Stimulated activated CD8-positive, alpha-beta memory T cell treated with anti-CD3 and anti-CD28 coated beads, Interleukin-12 subunit alpha, Interleukin-12 subunit beta, amount 100 ng/mL, for 24 hours (primary cell): Measurements from ENCODE around the gene RCBTB1.
"Not testable (repeated sequence)": the region's sequence is repeated elsewhere in the genome, so short reads cannot be mapped to it uniquely, and the experiment has no call there.

Experiments used
- DNase-seq: peaks from one replicate; pipeline ENCODE4 v3.0.0-alpha.2; 2020; ENCODE audit errors: extremely low read depth

The RCBTB1 gene

GRCh38 chr13:49604570-49604969, 19.2 kb upstream of the RCBTB1 start:
- no peak for DNase-seq

- DNase-seq: not testable (repeated sequence)
These were observed 17.3 kb upstream of the RCBTB1 start for GRCh38 chr13:49602615-49603014.

- DNase-seq: no peak
These were observed 16.6 kb upstream of the RCBTB1 start for GRCh38 chr13:49602005-49602404.

- no peak for DNase-seq
These were observed 11.8 kb upstream of the RCBTB1 start for GRCh38 chr13:49597043-49597641.

- DNase-seq: no peak
These were observed 10.9 kb upstream of the RCBTB1 start for GRCh38 chr13:49596221-49596620.

GRCh38 chr13:49594576-49594975, 9.2 kb upstream of the RCBTB1 start:
- no peak for DNase-seq

GRCh38 chr13:49593876-49594275, 8.5 kb upstream of the RCBTB1 start:
- DNase-seq: not testable (repeated sequence)

GRCh38 chr13:49590714-49591113, 5.4 kb upstream of the RCBTB1 start:
- DNase-seq: not testable (repeated sequence)

GRCh38 chr13:49587311-49587847, 2.0 kb upstream of the RCBTB1 start:
- DNase-seq: no peak

GRCh38 chr13:49586717-49587116, 1.4 kb upstream of the RCBTB1 start:
- no peak for DNase-seq

GRCh38 chr13:49584771-49585182, 581 bp downstream of the RCBTB1 start:
- DNase-seq: no peak

- no peak for DNase-seq
These were observed 4.2 kb downstream of the RCBTB1 start for GRCh38 chr13:49580980-49581680.

- DNase-seq: no peak
These were observed 5.9 kb downstream of the RCBTB1 start for GRCh38 chr13:49579501-49579900.

- no peak for DNase-seq
These were observed 13.8 kb downstream of the RCBTB1 start for GRCh38 chr13:49571299-49572240.

GRCh38 chr13:49569993-49570689, 15.2 kb downstream of the RCBTB1 start:
- no peak for DNase-seq

- DNase-seq: no peak
These were observed 17.9 kb downstream of the RCBTB1 start for GRCh38 chr13:49567491-49567890.

- no peak for DNase-seq
These were observed 18.9 kb downstream of the RCBTB1 start for GRCh38 chr13:49566461-49566860.

- not testable (repeated sequence) for DNase-seq
These were observed 19.9 kb downstream of the RCBTB1 start for GRCh38 chr13:49565461-49565860.

- DNase-seq: no peak
These were observed 21.8 kb downstream of the RCBTB1 start for GRCh38 chr13:49563516-49563915.

GRCh38 chr13:49561062-49561410, 24.3 kb downstream of the RCBTB1 start:
- no peak for DNase-seq

- no peak for DNase-seq
These were observed 24.9 kb downstream of the RCBTB1 start for GRCh38 chr13:49560270-49561061.
